Measurements from ENCODE around the gene KANSL3.

The KANSL3 gene

DNA sequence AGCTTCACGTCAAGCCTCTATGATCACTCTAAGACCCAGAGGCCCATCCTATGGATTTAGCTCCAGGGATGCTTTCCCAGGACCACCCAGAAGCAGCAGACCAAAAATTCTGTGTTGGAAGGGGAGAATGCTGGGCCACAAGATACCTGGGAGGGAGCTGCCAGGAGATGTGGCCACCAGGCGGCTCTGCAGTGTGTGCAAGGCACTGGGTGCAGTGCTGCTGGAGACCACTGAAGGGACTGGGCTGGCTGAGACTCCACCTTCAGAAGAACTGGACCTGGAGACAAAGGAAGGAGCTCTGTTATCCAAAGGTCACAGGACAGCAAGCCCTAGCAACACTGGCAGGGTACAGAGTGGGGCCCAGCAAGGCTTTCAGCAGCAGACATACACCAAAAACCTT lies 34.0 kb downstream of the KANSL3 start:
- DNase-seq (ENCODE audit: low read depth), result no peak

GRCh38 chr2:96602330-96602823 lies 35.7 kb downstream of the KANSL3 start:
- no peak for DNase-seq (ENCODE audit: low read depth)

DNA sequence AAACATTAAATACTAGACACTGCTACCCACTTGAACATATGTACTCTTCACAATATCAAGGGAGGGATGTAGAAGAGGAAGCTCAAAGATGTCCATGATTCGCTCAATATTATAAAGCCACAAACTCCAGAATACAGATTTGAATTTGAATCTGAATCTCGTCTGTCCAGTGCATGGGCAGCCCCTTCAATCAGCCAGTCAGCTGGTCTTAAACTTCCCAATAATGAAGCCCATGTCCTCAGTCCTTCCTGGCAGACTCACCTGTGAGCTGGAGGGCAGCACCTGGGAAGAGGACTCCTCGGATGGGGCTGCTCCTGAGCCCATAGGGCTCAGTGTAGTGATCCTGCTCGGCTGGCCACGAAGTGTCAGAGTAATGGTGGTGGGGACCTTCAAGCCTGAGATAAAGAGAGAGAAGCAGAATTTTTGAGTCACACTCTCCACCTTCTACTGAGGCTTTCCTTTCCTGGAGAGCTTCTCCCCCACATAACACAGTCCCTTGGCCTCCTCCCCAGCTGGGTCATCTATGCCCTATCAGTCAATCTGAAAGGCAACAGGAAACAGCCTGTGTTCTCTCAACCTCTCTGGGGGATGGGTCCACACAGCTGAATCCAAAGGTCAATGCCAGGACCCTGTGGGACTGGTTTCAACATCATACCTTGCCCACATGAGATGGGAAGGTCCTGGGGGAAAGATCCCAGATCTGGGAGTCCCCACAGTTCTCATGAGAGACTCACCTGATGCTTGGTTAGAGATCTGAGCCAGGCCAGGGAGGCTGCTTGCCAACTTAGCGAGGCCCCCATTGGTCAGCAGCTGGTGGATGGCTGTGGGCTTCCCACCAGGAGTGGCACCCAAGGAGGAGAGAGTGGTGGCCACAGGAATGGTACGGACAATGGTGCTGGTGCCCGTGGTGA lies 36.5 kb downstream of the KANSL3 start:
- DNase-seq (ENCODE audit: low read depth), result no peak

DNA sequence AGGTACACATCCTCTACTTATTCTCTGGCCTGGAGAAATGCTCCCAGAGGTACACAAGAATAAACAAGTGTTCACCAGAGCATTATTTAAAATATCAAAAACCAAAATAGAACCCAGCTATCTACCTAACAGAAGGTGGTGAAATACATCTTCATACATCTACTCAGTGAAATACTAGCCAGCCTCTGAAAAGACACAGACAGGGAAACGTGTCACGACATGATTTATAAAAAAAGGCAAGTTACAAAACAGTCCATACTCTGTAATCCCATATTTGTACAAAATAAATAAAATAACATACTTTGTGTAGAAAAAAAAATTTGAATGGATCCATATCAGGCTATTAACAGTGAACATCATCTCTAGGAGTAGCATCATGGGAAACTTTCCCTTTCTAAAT lies 38.2 kb downstream of the KANSL3 start:
- no peak for DNase-seq (ENCODE audit: low read depth)

- no peak for DNase-seq (ENCODE audit: low read depth)
Observed at GRCh38 chr2:96596596-96596995, 41.5 kb downstream of the KANSL3 start.

GRCh38 chr2:96594691-96595152 lies 43.4 kb downstream of the KANSL3 start:
- DNase-seq (ENCODE audit: low read depth), result no peak

DNA sequence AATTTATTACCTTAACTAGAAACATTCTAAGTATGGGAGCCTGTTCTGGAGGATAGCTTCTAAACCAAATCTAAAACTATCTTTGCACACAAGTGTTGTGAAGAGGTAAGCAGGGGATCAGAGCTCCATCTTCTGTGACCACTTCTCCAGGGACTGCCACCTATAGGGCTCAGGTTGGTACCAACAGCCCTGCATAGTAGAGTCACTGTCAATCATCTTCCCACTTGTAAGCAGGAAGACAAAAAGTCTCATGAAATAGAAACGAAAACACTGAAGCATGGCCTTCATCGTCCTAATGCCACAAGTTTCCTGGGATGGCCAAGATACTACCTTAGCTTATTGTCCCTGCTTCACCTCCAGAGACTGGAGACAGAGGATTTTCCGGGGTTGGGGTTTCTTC lies 43.8 kb downstream of the KANSL3 start:
- no peak for DNase-seq (ENCODE audit: low read depth)

DNA sequence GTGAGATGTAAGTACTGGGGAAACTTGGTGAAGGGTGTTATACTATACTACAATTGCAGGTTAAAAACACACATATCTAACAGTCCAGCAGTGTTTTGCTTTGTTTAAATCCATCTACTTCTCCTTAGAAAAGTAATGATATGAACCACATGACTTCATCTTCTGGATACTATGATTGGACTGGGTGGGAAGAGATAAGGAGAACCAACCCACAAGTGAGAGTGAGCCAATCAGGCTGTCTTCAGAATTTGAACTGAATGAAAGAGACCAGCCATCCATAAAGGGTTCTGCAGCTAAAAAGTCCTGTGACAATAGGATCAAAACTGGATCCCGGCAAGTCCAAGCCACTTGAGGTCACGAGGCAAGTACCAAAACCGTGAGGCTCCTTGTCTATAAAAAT lies 46.6 kb downstream of the KANSL3 start:
- no peak for DNase-seq (ENCODE audit: low read depth)

GRCh38 chr2:96591054-96591453 lies 47.1 kb downstream of the KANSL3 start:
- DNase-seq (ENCODE audit: low read depth), result no peak

GRCh38 chr2:96587843-96588242 lies 50.3 kb downstream of the KANSL3 start:
- DNase-seq (ENCODE audit: low read depth), result no peak

- no peak for DNase-seq (ENCODE audit: low read depth)
Observed at GRCh38 chr2:96584017-96584416, 54.1 kb downstream of the KANSL3 start.

DNA sequence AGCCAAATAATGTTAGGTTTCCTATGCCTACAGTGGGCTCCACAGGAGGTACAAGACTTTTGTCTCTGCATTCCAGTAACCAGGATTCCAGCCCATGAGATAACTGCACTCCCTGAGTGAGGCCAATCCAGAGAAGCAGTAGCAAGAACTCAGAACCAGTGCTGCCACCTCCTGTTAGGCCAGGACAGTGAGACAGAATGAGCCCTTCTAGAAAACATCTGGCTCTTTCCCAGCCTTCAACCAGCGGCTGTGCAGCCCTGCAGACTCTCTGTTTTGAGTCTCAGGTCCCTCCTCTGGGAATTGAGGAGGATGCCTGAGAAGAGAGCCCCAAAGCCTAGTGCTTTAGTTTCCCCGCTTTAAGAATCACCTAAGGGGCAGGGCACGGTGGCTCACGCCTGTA lies 57.3 kb downstream of the KANSL3 start:
- no peak for DNase-seq (ENCODE audit: low read depth)

DNA sequence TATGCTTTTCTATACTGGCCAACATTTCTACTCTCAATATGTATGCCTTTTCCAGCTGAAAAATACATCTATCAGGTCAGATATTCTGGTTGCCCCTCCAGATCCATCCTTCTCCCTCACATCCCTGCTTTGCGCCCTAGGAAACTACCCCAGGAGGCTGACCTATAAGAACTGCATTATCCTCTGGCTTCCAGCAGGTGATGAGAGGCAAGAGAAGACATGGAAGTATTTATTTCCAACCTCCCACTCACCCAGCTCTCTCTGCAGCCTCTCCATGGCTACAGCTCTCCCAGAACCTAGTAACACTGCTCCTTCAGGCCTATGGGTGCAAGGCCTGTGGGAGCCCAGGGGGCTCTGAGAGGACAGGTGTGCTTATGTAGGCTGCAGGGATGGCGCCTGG lies 58.7 kb downstream of the KANSL3 start:
- no peak for DNase-seq (ENCODE audit: low read depth)

GRCh38 chr2:96578731-96579130 lies 59.4 kb downstream of the KANSL3 start:
- DNase-seq (ENCODE audit: low read depth), result no peak

DNA sequence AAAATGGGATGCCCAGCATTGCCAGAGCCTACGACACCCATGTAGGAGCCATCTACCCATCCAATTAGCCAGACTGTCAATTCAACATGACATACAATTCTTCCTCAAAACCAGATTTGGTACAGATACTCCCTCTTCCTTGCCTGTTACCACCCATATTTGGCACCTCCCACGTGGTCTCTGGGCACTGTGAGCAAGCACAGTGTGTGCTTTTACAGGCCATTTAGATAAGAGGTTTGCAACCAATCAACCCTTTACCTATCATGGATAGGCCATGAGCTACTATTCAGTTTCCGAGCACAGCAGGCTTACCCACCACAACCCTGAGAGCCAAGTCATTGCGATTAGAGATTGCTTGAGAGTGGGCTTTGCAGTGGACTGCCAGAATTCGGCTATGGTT lies 60.6 kb downstream of the KANSL3 start:
- no peak for DNase-seq (ENCODE audit: low read depth)

DNA sequence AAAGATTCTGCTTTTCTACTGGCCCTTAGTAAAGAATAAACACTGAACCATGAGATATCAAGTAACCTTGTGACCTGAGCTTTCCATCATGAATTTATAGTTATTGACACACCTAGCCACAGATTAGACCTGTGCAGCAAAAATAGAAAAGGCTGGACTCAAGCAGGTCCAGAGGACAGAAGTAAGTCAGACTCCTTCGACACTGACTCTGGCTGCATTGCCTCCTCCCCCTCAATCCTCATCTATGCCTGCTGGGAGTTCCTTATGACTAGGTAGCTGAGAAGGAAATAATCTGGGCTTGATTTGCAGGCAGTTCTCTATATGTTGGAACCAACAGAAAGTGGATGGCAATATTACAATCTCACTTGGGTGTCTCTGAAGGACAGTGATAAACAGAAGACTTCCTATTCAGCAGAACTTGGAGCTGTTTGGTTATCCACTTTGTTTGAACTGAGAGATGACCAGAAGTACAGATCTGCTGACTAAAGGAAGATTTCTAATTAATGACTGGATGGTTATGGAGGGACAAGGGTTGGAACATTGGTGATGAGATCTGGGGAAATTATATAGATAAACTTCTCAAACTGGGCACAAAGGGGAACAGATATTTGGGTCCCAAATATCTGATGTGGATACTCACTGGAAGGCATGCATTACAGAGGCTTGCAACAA lies 62.2 kb downstream of the KANSL3 start:
- no peak for DNase-seq (ENCODE audit: low read depth)

DNA sequence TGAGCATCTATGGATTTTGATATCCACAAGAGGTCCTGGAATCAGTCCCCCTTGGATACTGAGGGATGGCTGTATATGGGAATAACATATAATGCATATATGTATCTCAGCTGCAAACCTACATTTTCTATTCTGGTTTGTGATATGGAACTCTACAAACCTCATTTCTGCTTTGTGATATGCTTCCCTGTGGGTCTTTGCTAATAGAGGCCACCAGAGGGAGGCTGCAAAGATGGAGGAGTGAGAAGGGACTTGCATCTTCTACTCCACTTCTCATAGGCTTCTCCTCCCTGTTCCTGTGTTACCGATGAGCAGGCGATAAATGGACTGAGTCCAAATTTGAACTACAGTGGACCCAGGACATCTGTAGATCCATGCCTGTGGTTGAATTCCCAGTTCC lies 63.7 kb downstream of the KANSL3 start:
- no peak for DNase-seq (ENCODE audit: low read depth)

GRCh38 chr2:96568094-96568493 lies 70.0 kb downstream of the KANSL3 start:
- no peak for DNase-seq (ENCODE audit: low read depth)

DNA sequence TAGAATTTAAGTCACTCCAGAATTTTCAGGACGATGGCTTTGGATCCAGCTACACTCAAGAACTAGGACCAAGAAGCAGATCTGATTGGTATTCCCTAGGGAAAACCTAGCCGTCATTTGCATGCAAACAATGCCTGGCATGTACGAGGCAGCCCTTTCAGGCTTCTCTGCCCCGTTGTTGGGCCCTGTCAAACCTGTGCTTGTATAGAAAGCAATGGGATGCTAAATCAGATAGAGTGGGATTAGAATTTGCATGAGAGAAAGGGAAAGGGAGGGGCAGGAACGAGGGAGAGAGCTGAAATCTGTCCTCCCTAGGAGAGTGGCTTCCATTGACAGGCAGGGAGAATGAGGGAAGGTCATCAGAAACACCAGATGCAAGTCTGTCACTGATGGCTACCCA lies 73.0 kb downstream of the KANSL3 start:
- no peak for DNase-seq (ENCODE audit: low read depth)

DNA sequence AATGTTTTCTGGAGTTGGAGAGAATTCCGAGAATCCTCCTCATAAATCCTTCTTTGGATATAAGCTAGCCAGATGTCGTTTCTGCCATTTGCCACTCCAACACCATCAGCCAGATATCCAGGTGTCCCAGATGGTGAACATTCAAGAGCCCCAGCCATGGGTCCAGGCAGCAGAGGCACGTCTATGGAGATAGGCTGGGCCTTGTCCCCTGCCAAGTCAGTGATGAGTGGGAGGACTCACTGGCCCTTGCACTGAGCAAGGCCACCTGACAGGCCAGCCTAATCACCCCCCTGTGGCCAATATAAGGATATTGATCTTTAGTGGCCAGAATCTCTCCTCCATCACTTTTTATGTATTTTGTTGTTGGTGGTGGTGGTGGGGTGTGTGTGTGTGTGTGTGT lies 73.5 kb downstream of the KANSL3 start:
- DNase-seq (ENCODE audit: low read depth), result no peak

DNA sequence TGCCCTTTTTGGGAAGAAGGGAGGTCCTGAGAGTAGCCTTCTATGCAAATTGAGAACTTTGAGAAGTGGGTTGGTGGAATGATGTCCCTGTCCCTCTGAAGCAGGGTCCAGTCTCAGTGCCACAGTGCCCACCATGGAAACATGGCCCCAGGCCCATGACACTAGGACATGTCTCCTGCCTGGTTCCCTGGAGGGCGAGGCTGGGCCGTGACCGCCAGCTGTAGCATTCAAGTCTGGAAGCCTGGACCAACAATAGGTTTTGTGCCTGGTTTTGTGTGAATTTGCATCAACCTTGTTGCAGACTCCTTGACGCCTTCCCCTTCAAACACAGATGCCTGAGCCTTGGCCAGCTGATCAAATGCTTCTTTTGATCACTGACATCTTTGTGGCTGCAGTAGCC lies 74.1 kb downstream of the KANSL3 start:
- no peak for DNase-seq (ENCODE audit: low read depth)

GRCh38 chr2:96558485-96558884 lies 79.6 kb downstream of the KANSL3 start:
- DNase-seq (ENCODE audit: low read depth), result no peak

- no peak for DNase-seq (ENCODE audit: low read depth)
Observed at GRCh38 chr2:96558061-96558460, 80.1 kb downstream of the KANSL3 start.
